ENCODE results near the gene CCNB1.

GRCh38 chr5:69188811-69189161 lies 21.8 kb downstream of the CCNB1 start:
- TF ChIP-seq ZNF121 (tag by site-specific recombination; IDR thresholded peaks at IDR 0.05) (no peak), MYNN (tag by site-specific recombination; IDR thresholded peaks at IDR 0.05; ENCODE audit: borderline replicate concordance) (no peak), REPIN1 (tag by site-specific recombination; IDR thresholded peaks at IDR 0.05; ENCODE audit: low read depth) (no peak), CTCF (tag by site-specific recombination; IDR thresholded peaks at IDR 0.05) (no peak)

Data from HEK293 (cell line).